ENCODE results near the gene C14orf132. TPM values are rescaled to one million over a fixed set of nuclear protein-coding genes. Genes with fewer than 3 reads are reported as not detected.

The C14orf132 gene
- total RNA-seq, 3 donors from 2014 or later = 6.6 to 13.3 (median 10.8) TPM

DNA sequence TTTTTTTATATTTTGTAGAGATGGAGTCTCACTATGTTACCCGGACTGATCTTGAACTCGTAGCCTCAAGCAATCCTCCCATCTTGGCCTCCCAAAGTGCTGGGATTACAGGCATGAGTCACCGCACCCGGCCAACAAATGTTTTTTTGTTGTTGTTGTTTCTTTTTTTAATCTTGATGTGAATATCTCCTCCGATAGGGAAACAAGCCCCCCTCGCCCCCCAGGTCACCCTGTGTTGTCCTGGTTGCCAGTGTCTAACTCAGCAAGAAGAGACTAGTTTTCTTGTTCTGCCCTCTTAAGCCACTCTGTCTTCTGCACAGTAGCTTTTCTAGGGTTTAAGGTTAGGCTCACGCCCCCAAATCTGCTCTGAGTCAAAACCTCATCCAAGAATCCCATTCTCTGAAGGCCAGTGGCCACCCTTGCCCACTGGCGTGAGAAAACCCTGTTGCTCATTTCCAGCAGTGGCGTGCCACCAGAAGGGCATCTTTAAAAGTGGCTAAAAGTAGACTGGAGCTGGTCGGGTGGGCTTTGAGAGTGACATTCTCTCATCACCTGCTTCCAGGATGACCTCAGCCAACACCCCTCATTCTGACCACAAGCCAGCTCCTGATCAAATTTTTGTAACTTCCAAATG, 42.7 kb downstream of the C14orf132 start:
- Histone ChIP-seq H3K4me1 (no peaks in the 10 kb centered on the region), H3K4me3 (no peak overlapping the region), H3K27me3 (no peaks in the 10 kb centered on the region), H3K36me3 (no peaks in the 10 kb centered on the region), H3K27ac (no peak overlapping the region), H3K9me3 (no peaks in the 10 kb centered on the region)
- DNase-seq (ENCODE audit: low spot score in 2 of 2) = peak in 1 of 2 donors; percentile 24
- TF ChIP-seq POLR2A (IDR thresholded peaks at IDR 0.05) (no peak), POLR2AphosphoS5 (IDR thresholded peaks at IDR 0.05) (no peak)
- TF ChIP-seq, protein P1, sequence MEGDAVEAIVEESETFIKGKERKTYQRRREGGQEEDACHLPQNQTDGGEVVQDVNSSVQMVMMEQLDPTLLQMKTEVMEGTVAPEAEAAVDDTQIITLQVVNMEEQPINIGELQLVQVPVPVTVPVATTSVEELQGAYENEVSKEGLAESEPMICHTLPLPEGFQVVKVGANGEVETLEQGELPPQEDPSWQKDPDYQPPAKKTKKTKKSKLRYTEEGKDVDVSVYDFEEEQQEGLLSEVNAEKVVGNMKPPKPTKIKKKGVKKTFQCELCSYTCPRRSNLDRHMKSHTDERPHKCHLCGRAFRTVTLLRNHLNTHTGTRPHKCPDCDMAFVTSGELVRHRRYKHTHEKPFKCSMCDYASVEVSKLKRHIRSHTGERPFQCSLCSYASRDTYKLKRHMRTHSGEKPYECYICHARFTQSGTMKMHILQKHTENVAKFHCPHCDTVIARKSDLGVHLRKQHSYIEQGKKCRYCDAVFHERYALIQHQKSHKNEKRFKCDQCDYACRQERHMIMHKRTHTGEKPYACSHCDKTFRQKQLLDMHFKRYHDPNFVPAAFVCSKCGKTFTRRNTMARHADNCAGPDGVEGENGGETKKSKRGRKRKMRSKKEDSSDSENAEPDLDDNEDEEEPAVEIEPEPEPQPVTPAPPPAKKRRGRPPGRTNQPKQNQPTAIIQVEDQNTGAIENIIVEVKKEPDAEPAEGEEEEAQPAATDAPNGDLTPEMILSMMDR (IDR thresholded peaks at IDR 0.05) = no peak
- intact Hi-C loops (cut with DNase I; ENCODE audit: low total_unique reads) = no loop called here

DNA sequence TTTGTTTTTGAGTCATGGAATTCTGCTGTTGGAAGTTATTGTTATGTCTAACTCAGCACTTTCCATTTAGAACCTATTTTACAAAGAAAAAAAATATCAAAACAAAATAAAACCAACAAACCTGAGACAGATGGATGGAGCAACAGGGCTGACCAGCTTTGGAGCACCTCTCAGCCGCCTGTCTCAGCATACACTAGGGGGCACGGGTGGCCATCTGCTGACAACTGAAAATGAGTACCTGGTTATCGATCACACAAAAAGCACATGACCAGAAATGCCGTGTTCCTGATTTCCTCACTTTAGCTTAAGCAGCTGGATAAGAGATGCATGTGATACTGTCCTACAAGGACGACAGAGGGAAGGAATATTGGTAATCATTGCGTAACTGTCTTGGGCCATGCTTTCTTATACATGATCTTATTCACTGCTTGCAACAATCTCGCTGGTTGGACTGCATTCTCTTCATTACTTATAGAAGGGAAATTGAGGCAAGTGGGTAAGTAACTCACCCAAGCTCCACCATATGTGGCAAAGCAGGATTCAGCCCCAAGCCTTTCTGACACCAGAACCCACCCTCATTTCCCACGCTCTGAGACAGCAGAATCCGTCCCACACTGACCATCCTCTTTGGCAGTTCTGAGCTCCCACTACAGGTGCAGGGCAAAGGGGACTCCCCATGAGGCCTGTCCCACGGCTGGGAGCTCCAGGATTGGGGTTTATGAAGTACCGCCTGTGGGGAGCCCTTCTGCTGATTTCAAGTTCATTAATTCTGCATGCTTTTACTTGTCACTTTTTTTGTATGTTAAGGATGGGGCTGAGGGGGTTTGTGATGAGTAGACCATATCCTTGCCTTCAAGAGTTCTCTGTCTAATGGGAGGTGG, 43.5 kb downstream of the C14orf132 start:
- no peaks in the 10 kb centered on the region for H3K4me1 ChIP-seq
- no peaks in the 10 kb centered on the region for H3K27me3 ChIP-seq
- H3K36me3 ChIP-seq = no peaks in the 10 kb centered on the region
- TF ChIP-seq, protein P1 (IDR thresholded peaks at IDR 0.05) = no peak
- TF ChIP-seq POLR2AphosphoS5 (IDR thresholded peaks at IDR 0.05) (no peak), POLR2A (IDR thresholded peaks at IDR 0.05) (no peak)
- no peak overlapping the region for H3K4me3 ChIP-seq
- no peaks in the 10 kb centered on the region for H3K9me3 ChIP-seq
- intact Hi-C loops (cut with DNase I; ENCODE audit: low total_unique reads) = no loop called here
- H3K27ac ChIP-seq = peak overlapping the region in 1 of 2 donors; percentile 26
- peak in 1 of 2 donors; percentile 12 for DNase-seq (ENCODE audit: low spot score in 2 of 2)

DNA sequence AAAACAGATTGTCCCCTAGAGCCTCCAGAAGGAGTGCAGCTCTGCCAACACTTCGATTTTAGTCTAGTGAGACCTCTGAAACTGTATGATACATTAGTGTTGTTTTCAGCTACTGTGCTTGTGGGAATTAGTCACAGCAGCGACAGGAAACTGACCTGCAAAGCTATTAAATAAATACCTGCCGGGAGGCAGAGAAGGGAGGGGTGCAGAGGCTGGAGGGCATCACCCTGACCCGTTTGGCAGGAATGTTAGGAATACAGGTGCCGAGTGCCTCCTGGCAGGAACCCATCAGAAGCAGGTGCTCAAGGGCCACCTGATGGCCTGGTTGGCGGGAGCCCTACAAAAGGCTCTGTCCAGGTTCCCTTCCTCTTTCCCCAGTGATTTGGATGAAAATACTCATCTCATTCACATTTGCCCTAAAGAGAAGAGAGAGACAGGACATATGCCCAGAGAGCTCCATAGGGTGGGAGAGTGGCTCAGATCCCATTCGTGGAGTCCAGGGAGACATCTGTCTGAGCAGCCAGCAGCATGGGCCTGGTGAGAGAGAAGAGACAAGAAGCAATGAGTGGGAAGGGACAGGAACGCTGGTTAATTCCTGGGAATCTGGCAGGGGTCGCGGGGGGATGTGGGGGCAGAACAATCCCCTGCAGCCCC, 44.6 kb downstream of the C14orf132 start:
- no peak for TF ChIP-seq POLR2AphosphoS5 (IDR thresholded peaks at IDR 0.05)
- TF ChIP-seq, protein P1 (IDR thresholded peaks at IDR 0.05) = no peak
- no peak for TF ChIP-seq POLR2A (IDR thresholded peaks at IDR 0.05)
- Histone ChIP-seq H3K4me1 (no peaks in the 10 kb centered on the region), H3K9me3 (no peaks in the 10 kb centered on the region), H3K36me3 (no peaks in the 10 kb centered on the region), H3K4me3 (no peak overlapping the region), H3K27ac (peak overlapping the region; percentile 22 to 49), H3K27me3 (no peaks in the 10 kb centered on the region)
- intact Hi-C loops (cut with DNase I; ENCODE audit: low total_unique reads) = no loop called here
- peak; percentile 31 to 60 for DNase-seq (ENCODE audit: low spot score in 2 of 2)

DNA sequence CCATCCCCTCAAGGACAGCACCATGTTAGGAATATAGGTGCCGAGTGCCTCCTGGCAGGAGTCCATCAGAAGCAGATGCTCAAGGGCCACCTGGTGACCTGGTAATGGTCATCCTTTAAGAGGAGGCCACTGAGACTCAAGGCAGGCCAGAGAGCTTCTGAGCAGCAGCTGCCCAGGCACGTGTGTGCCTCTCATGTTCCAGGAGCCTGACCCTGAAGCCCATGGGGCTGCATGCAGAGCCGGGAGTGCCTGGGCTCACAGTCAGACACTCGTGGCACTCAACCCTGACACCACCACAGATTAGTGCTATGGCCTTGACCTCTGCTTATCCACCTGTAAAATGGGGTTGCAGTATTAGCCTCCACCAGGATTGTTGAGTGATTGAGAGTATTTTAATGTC, 45.6 kb downstream of the C14orf132 start:
- no peaks in the 10 kb centered on the region for H3K4me1 ChIP-seq
- TF ChIP-seq, protein P1 (IDR thresholded peaks at IDR 0.05) = no peak
- no peak for TF ChIP-seq POLR2A (IDR thresholded peaks at IDR 0.05)
- TF ChIP-seq POLR2AphosphoS5 (IDR thresholded peaks at IDR 0.05) = no peak
- no peaks in the 10 kb centered on the region for H3K27me3 ChIP-seq
- no peaks in the 10 kb centered on the region for H3K36me3 ChIP-seq
- H3K4me3 ChIP-seq = no peak overlapping the region
- no peak overlapping the region for H3K27ac ChIP-seq
- DNase-seq (ENCODE audit: low spot score in 2 of 2) = peak in 1 of 2 donors; percentile 10
- H3K9me3 ChIP-seq = no peaks in the 10 kb centered on the region
- intact Hi-C loops (cut with DNase I; ENCODE audit: low total_unique reads) = no loop called here
